HepG2 (cell line): ENCODE results near the gene HNRNPUL1. TPM values are rescaled to one million over a fixed set of nuclear protein-coding genes. Genes with fewer than 3 reads are reported as not detected.

Experiments
- ATAC-seq: fragments of 200-7000 bp; cut with Tn5 transposase; 3 replicates; pipeline ENCODE4 v1.9.1; 2020; ENCODE audit warnings: mild to moderate bottlenecking, moderate library complexity
- BruUV-seq: library from RNA; stranded (reverse); fragments of 400-500 nt; replicated peaks from 2 replicates; lab custom pipeline; 2021; lab: Mats Ljungman, UMichigan
- CTCF ChIA-PET: fragments of 300-600 bp; formaldehyde crosslinking; extraction: SDS; loops from one replicate; lab custom pipeline; 2021; ENCODE audit warnings: low total read pairs, inconsistent platforms, low intra/inter-chr PET ratio; lab: Yijun Ruan, JAX
- POLR2A ChIA-PET: fragments of 350-600 bp; sonication (Branson Sonifier 250); formaldehyde crosslinking; loops from one replicate; lab custom pipeline; 2020; ENCODE audit warnings: antibody characterized with exemption, inconsistent platforms; lab: Yijun Ruan, JAX
- DNase-seq: peaks from one replicate; pipeline ENCODE4 v3.0.0-alpha.2; 2015; ENCODE audit warnings: low spot score
- FAIRE-seq: peaks from 3 replicates; lab custom pipeline; 2011; peaks lifted over from hg19 to GRCh38; lab: Jason Lieb, UNC
- H2AFZ ChIP-seq: one replicate; pipeline ENCODE4 v1.6.1; 2011; ENCODE audit warnings: low read length, inconsistent platforms
- H3K27ac ChIP-seq: fragments of 300-600 bp; 3 replicates; pipeline ENCODE4 v1.8.0; 2011; ENCODE audit warnings: mixed run types, mild to moderate bottlenecking, mixed read lengths, low read length, inconsistent platforms; ENCODE audit not compliant: insufficient read depth; ENCODE audit errors: extremely low read length
- H3K27me3 ChIP-seq, 2 experiments: fragments of 200-600 bp in 1 of 2; 2 replicates in 1 of 2; 3 replicates in 1 of 2; pipeline versions ENCODE4 v1.6.0 to v1.8.0; 2011; ENCODE audit warnings: low read length in 2 of 2, mild to moderate bottlenecking in 2 of 2, moderate library complexity in 2 of 2, inconsistent platforms in 1 of 2; ENCODE audit not compliant: insufficient read depth in 2 of 2, control insufficient read depth in 1 of 2
- H3K36me3 ChIP-seq, 2 experiments: fragments of 200-600 bp in 1 of 2; replicated peaks in 1 of 2; 2 replicates in 1 of 2; 3 replicates in 1 of 2; pipeline versions ENCODE4 v1.5.1 to v1.8.0; 2011; ENCODE audit warnings: low read length in 2 of 2, inconsistent platforms in 1 of 2; ENCODE audit not compliant: insufficient read depth in 2 of 2, control insufficient read depth in 1 of 2
- H3K4me1 ChIP-seq: 2 replicates; pipeline ENCODE4 v1.5.1; 2012; ENCODE audit warnings: low read length, inconsistent platforms; ENCODE audit not compliant: insufficient read depth
- H3K4me2 ChIP-seq: 2 replicates; pipeline ENCODE4 v1.6.0; 2011; ENCODE audit warnings: low read depth, low read length, inconsistent platforms
- H3K4me3 ChIP-seq, 3 experiments: fragments of 200-600 bp in 1 of 3; sonication (generic), shearing (Covaris generic) in 1 of 3; replicated peaks in 1 of 3; 2 replicates each; pipeline ENCODE4 v1.5.1; 2011 to 2016; ENCODE audit warnings: low read length in 3 of 3, inconsistent platforms in 2 of 3, low read depth in 2 of 3, mild to moderate bottlenecking in 2 of 3, control low read depth in 1 of 3, mixed read lengths in 1 of 3; ENCODE audit not compliant: insufficient read depth in 1 of 3
- H3K79me2 ChIP-seq: one replicate; pipeline ENCODE4 v1.6.1; 2011; ENCODE audit warnings: low read length, inconsistent platforms; ENCODE audit not compliant: insufficient read depth
- H3K9ac ChIP-seq: 2 replicates; pipeline ENCODE4 v1.6.0; 2011; ENCODE audit warnings: mild to moderate bottlenecking, low read depth, low read length, inconsistent platforms; ENCODE audit not compliant: insufficient read depth
- H3K9me3 ChIP-seq: 2 replicates; pipeline ENCODE4 v1.5.1; 2012; ENCODE audit warnings: mild to moderate bottlenecking, low read length
- H4K20me1 ChIP-seq: 2 replicates; pipeline ENCODE4 v1.6.0; 2011; ENCODE audit warnings: inconsistent platforms, mild to moderate bottlenecking, low read length, moderate library complexity; ENCODE audit not compliant: insufficient read depth
- ATF7-NPFF ChIP-seq: sonication (generic); formaldehyde crosslinking; IDR thresholded peaks from 2 replicates; pipeline ENCODE4 v1.8.1; 2023; ENCODE audit warnings: mild to moderate bottlenecking, low read depth, missing genetic modification reagents, moderate library complexity
- FOXA3 ChIP-seq: IDR thresholded peaks from 2 replicates; pipeline ENCODE4 v1.6.1; 2016; ENCODE audit warnings: missing genetic modification reagents, missing compliant biosample characterization
- HDAC6 ChIP-seq: fragments of 200-600 bp; sonication (generic); IDR thresholded peaks from 2 replicates; pipeline ENCODE4 v1.7.0; 2017; ENCODE audit warnings: mild to moderate bottlenecking, antibody characterized with exemption, low read length, low read depth
- HOXA5 ChIP-seq: sonication (generic); formaldehyde crosslinking; IDR thresholded peaks from 2 replicates; pipeline ENCODE4 v1.4.0; 2020; ENCODE audit warnings: missing genetic modification reagents
- KLF13 ChIP-seq: sonication (generic); formaldehyde crosslinking; IDR thresholded peaks from 2 replicates; pipeline ENCODE4 v1.4.0; 2020; ENCODE audit warnings: mild to moderate bottlenecking, missing genetic modification reagents
- MAFK ChIP-seq, 2 experiments: IDR thresholded peaks in 1 of 2; conservative IDR thresholded peaks in 1 of 2; 2 replicates each; pipeline ENCODE4 v1.6.1; 2011; ENCODE audit warnings: improper control_type of control experiment in 2 of 2, low read length in 2 of 2
- MBD4 ChIP-seq: IDR thresholded peaks from 2 replicates; pipeline ENCODE4 v1.6.1; 2012; ENCODE audit warnings: low read length, inconsistent platforms, borderline replicate concordance
- MBNL3 ChIP-seq: fragments of 250-450 bp; sonication (Bioruptor Pico); conservative IDR thresholded peaks from 2 replicates; pipeline ENCODE4 v1.8.0; 2022; ENCODE audit warnings: mild to moderate bottlenecking, inconsistent platforms
- MEIS2 ChIP-seq: sonication (generic); formaldehyde crosslinking; IDR thresholded peaks from 2 replicates; pipeline ENCODE4 v1.9.0; 2021; ENCODE audit warnings: mild to moderate bottlenecking, missing genetic modification reagents
- PPARG ChIP-seq: conservative IDR thresholded peaks from 2 replicates; pipeline ENCODE4 v1.6.1; 2016; ENCODE audit warnings: missing biosample characterization, missing genetic modification reagents
- SALL2 ChIP-seq: sonication (generic); formaldehyde crosslinking; IDR thresholded peaks from 2 replicates; pipeline ENCODE4 v1.8.1; 2023; ENCODE audit warnings: mild to moderate bottlenecking, missing genetic modification reagents, inconsistent platforms
- SMC3 ChIP-seq: IDR thresholded peaks from 2 replicates; pipeline ENCODE4 v1.6.1; 2011; ENCODE audit warnings: low read length, improper control_type of control experiment
- SNRNP70 ChIP-seq: fragments of 200-400 bp; formaldehyde crosslinking; IDR thresholded peaks from 2 replicates; pipeline ENCODE4 v1.6.1; 2017; ENCODE audit warnings: mild to moderate bottlenecking, low read depth, low read length, moderate library complexity
- TAF1 ChIP-seq: sonication (generic); formaldehyde crosslinking; IDR thresholded peaks from 2 replicates; pipeline ENCODE4 v1.4.0; 2020; ENCODE audit warnings: missing genetic modification reagents
- YY1 ChIP-seq: IDR thresholded peaks from 2 replicates; pipeline ENCODE4 v1.6.1; 2011; ENCODE audit warnings: low read length, low read depth, moderate library complexity, mild to moderate bottlenecking; ENCODE audit not compliant: insufficient read depth, insufficient replicate concordance
- ZFP90 ChIP-seq: sonication (generic); formaldehyde crosslinking; IDR thresholded peaks from 2 replicates; pipeline ENCODE4 v1.8.0; 2022; ENCODE audit warnings: missing genetic modification reagents, mild to moderate bottlenecking, inconsistent platforms, borderline replicate concordance
- ZNF652 ChIP-seq: IDR thresholded peaks from 2 replicates; pipeline ENCODE4 v1.6.1; 2016; ENCODE audit warnings: low read depth, borderline replicate concordance
- ZNF883 ChIP-seq: sonication (generic); formaldehyde crosslinking; IDR thresholded peaks from 2 replicates; pipeline ENCODE4 v1.5.1; 2020; ENCODE audit warnings: mild to moderate bottlenecking, missing genetic modification reagents; ENCODE audit errors: not compliant biosample characterization
- WGBS: methylation state at CpG from one replicate; pipeline ENCODE4 v1.1.6; 2017; ENCODE audit warnings: low lambda C conversion rate; 5-methylcytosine and 5-hydroxymethylcytosine counted together
- in situ Hi-C: cut with HindIII; loops from 2 replicates; pipeline ENCODE4 v1.10.0; 2017; ENCODE audit warnings: low pct_unique_long_range_greater_than_20kb; ENCODE audit not compliant: extremely low pct_ligation_motif_present
- intact Hi-C: fragments of 100-400 bp; cut with micrococcal nuclease; formaldehyde crosslinking; loops from one replicate; pipeline ENCODE4 v1.10.0; 2022; ENCODE audit not compliant: unreplicated experiment
- polyA plus RNA-seq, 8 experiments: library from polyadenylated mRNA; depleted of rRNA in 3 of 8; stranded (reverse) in 7 of 8; unstranded in 1 of 8; fragments of >200 nt; fragmentation: Illumina TruSeq in 4 of 8; extraction: Trizol in 4 of 8; gene quantifications; 2 replicates each; pipeline versions ENCODE4 v1.2.1 to v1.2.3, GENCODE V29; 2011 to 2016; ENCODE audit warnings: low read depth in 4 of 8, missing spikeins in 1 of 8, mixed read lengths in 1 of 8; ENCODE audit not compliant: insufficient read depth in 1 of 8
- total RNA-seq, 5 experiments: library from RNA; depleted of rRNA; stranded (reverse); fragments of >200 nt; fragmentation: Illumina TruSeq; extraction: Trizol; gene quantifications; 2 replicates each; pipeline ENCODE4 v1.2.3, GENCODE V29; 2016; ENCODE audit warnings: low read depth in 1 of 5
- TF ChIP-seq, protein P1 (sequence below): sonication (generic); formaldehyde crosslinking; IDR thresholded peaks from 2 replicates; pipeline ENCODE4 v1.5.1; 2020; ENCODE audit warnings: missing genetic modification reagents, mild to moderate bottlenecking, borderline replicate concordance
- TF ChIP-seq, protein P2 (sequence below): sonication (generic); formaldehyde crosslinking; IDR thresholded peaks from 2 replicates; pipeline ENCODE4 v1.8.1; 2023; ENCODE audit warnings: mild to moderate bottlenecking, moderate library complexity, missing genetic modification reagents

The HNRNPUL1 gene
- total and polyA plus RNA-seq, 2 of the 13 experiments (the other 11 are each of a cell fraction or from before 2014, with no cell fraction given): 30.9 to 81.7 TPM

DNA sequence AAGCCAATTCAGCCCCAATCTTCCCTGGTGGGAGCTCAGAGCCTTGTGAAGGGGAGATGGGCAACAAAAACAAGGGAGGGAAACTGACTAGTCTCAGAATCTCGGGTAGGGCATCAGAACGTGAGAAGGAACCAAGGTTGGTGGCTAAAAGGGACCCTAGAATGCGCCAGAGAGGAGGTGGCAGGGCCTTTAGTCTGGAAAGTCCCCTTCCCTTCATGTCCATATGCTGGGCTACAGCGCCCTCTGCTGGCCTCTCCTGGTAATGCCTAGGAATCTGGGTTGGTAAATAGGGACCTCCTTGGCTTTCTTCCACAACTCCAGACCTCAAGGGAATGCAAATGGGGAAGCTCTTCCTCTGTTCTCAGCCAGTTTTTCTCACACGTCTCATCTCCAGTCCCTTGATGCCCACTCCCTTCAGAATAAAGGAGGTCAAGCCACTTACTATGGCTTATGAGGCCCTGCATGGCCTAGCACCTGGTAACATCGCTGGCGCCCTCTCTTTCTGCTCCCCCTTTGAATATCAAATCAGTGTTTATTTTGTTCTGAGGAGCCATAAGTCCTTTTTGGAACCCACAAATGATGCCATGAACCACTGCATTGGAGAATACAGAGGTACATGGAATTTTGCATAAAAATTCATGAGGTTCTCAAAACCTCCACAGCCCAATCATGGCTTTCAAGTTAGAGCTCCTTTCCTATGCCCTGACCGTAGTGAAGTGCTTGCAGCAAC is 44.4 kb downstream of the HNRNPUL1 start:
- H3K4me3 ChIP-seq: 0 out of 6 replicates have a peak overlapping the region, but pooled peaks of 1 of the 3 experiments have one; percentile 90
- BruUV-seq: no TSS peak
- in situ Hi-C loops: loop anchor here (5.0 kb wide), 1 partner anchor 41 kb away; no protein-coding TSS in a partner anchor
- TF ChIP-seq SNRNP70 (no peak), MBNL3 (CRISPR knock-in tag) (no peak), SALL2 (CRISPR knock-in tag) (no peak), MEIS2 (CRISPR knock-in tag) (no peak), YY1 (no peak), ZFP90 (CRISPR knock-in tag) (0 out of 2 replicates have a peak, but pooled peaks have one; percentile 48), ZNF652 (CRISPR knock-in tag) (0 out of 2 replicates have a peak, but pooled peaks have one; percentile 7), ZNF883 (CRISPR knock-in tag) (no peak), KLF13 (CRISPR knock-in tag) (no peak), TAF1 (CRISPR knock-in tag) (no peak), HDAC6 (no peak), HOXA5 (CRISPR knock-in tag) (0 out of 2 replicates have a peak, but pooled peaks have one; percentile 10), SMC3 (peak; percentile 78), FOXA3 (peak; percentile 73; the same call in 1 of the 2 replicates), MAFK (conservative IDR thresholded peaks at IDR 0.05 in 1 of 2, IDR thresholded peaks at IDR 0.05 in 1 of 2; ENCODE audit: low read length in 2 of 2) (no peak), PPARG (CRISPR knock-in tag) (no peak), MBD4 (peak; percentile 49; the same call in 1 of the 2 replicates), ATF7-NPFF (CRISPR knock-in tag) (no peak)
- TF ChIP-seq, protein P1, sequence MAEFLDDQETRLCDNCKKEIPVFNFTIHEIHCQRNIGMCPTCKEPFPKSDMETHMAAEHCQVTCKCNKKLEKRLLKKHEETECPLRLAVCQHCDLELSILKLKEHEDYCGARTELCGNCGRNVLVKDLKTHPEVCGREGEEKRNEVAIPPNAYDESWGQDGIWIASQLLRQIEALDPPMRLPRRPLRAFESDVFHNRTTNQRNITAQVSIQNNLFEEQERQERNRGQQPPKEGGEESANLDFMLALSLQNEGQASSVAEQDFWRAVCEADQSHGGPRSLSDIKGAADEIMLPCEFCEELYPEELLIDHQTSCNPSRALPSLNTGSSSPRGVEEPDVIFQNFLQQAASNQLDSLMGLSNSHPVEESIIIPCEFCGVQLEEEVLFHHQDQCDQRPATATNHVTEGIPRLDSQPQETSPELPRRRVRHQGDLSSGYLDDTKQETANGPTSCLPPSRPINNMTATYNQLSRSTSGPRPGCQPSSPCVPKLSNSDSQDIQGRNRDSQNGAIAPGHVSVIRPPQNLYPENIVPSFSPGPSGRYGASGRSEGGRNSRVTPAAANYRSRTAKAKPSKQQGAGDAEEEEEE (CRISPR knock-in tag): no peak
- TF ChIP-seq, protein P2, sequence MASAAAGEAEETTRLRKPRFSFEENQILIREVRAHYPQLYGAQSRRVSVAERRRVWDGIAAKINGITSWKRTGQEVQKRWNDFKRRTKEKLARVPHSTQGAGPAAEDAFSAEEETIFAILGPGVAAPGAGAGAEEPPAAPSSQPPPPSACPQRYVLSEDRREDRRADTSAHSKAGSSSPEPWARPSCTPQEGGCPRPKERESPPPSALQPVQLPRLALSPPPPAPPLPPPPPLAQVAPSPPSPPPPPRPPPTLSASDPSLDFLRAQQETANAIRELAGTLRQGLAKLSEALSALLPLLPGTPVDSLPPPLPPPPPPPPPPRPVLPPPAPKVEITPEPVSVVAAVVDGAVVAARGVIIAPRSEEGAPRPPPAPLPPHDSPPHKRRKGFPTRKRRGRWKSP (CRISPR knock-in tag): no peak

More for the DNA sequence above, 44.4 kb downstream of the HNRNPUL1 start:
- POLR2A ChIA-PET: interaction anchor here (1.2 to 5.3 kb wide), 5 partner anchors 10 to 104 kb away, joined by 4 to 55 read pairs (median 9); partner anchors contain the start of gene HNRNPUL1
- Histone ChIP-seq H3K9me3 (no peaks in the 10 kb centered on the region), H3K79me2 (peaks cover 25% of the 10 kb centered on the region), H4K20me1 (no peaks in the 10 kb centered on the region), H3K4me1 (peaks cover 28% of the 10 kb centered on the region), H3K27me3 (no peaks in the 10 kb centered on the region), H2AFZ (no peak overlapping the region), H3K4me2 (peak overlapping the region; percentile 84), H3K27ac (peak overlapping the region; percentile 7), H3K9ac (no peak overlapping the region), H3K36me3 (peaks cover 30 to 52% of the 10 kb centered on the region in 2 experiments)
- CTCF ChIA-PET: interaction anchor here (0.7 to 1.5 kb wide), 5 partner anchors 44 to 182 kb away, joined by 3 to 6 read pairs (median 5); no protein-coding TSS in a partner anchor
- intact Hi-C loops: loop anchor here (2.0 kb wide), 1 partner anchor 46 kb away; no protein-coding TSS in a partner anchor
- DNase-seq: peak; percentile 76
- 37% methylated on average over 8 of the region's 8 CpGs for WGBS
- ATAC-seq: peak; percentile 62
- FAIRE-seq: peak; percentile 88
